Right lobe of liver (tissue), 4 donors: ENCODE measurements around the gene LIMK2.

Experiments
- CTCF ChIP-seq, 4 donors: fragments of 200-600 bp in 3 of 4; fragments of 450-650 bp in 1 of 4; IDR thresholded peaks; one replicate each; pipeline versions ENCODE4 v1.5.1 to v1.8.0; 2016 to 2022; ENCODE audit warnings: antibody characterized with exemption in 4 of 4, mild to moderate bottlenecking in 2 of 4
- POLR2A ChIP-seq: fragments of 450-650 bp; IDR thresholded peaks from one replicate; pipeline ENCODE4 v1.6.1; 2017; ENCODE audit warnings: antibody characterized with exemption, mild to moderate bottlenecking
- donor health status: DM: no; HTN: no; CAD: no.
- donor health status: DM: no; HTN: no; CAD: no.
- donor health status: DM: no; HTN: yes; CAD: no.

- TF ChIP-seq CTCF (IDR thresholded peaks at IDR 0.05) (no peak), POLR2A (no peak)
These were observed 67.2 kb downstream of the LIMK2 start for GRCh38 chr22:31279327-31279669.
